ENCODE results near the gene IRF6.

DNA sequence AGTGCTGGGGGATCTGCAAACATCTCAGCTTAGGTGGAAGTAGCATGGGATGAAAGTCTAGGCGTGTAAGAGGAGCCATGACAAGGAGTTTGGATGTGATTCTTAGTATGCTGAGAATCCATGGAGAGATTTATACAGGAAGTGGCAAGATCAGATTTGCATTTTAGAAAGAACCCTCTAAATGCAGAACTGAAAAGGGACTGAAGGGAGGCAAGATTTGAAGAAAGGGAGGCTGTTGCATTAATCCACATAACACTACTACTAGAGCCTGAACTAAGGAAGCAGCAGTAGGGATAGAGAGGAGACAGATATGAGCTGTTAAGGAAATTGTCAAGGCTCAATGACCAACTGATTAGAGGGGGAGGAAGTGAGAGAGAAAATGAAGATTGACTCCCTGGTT, 31.4 kb downstream of the IRF6 start:
- no peak for TF ChIP-seq CTCF (IDR thresholded peaks at IDR 0.05)
- TF ChIP-seq POLR2AphosphoS5 (IDR thresholded peaks at IDR 0.05; ENCODE audit: low read depth, low read length), result no peak
- no peak for TF ChIP-seq CHD2 (IDR thresholded peaks at IDR 0.05; ENCODE audit: low read length, partially characterized antibody)
- no peak for TF ChIP-seq FOXM1 (IDR thresholded peaks at IDR 0.05; ENCODE audit: low read depth)
- no peak for TF ChIP-seq RAD21 (IDR thresholded peaks at IDR 0.05; ENCODE audit: low read length)
- no peak for TF ChIP-seq MEF2A (IDR thresholded peaks at IDR 0.05; ENCODE audit: borderline replicate concordance, low read depth)
- TF ChIP-seq, protein P1, sequence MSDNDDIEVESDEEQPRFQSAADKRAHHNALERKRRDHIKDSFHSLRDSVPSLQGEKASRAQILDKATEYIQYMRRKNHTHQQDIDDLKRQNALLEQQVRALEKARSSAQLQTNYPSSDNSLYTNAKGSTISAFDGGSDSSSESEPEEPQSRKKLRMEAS (IDR thresholded peaks at IDR 0.05; ENCODE audit: low read depth), result no peak
- TF ChIP-seq REST (IDR thresholded peaks at IDR 0.05; ENCODE audit: low read depth, low read length), result no peak
- no peak for TF ChIP-seq SIN3A (IDR thresholded peaks at IDR 0.05; ENCODE audit: borderline replicate concordance, low read depth, low read length)
- TF ChIP-seq EZH2phosphoT487 (IDR thresholded peaks at IDR 0.05; ENCODE audit: borderline replicate concordance, low read depth), result no peak
- no peak for TF ChIP-seq JUND (IDR thresholded peaks at IDR 0.05)
- no peak for TF ChIP-seq RFX5 (IDR thresholded peaks at IDR 0.05; ENCODE audit: low read length)
- TF ChIP-seq ZBTB33 (IDR thresholded peaks at IDR 0.05; ENCODE audit: borderline replicate concordance, low read depth), result no peak
- TF ChIP-seq, protein P2, sequence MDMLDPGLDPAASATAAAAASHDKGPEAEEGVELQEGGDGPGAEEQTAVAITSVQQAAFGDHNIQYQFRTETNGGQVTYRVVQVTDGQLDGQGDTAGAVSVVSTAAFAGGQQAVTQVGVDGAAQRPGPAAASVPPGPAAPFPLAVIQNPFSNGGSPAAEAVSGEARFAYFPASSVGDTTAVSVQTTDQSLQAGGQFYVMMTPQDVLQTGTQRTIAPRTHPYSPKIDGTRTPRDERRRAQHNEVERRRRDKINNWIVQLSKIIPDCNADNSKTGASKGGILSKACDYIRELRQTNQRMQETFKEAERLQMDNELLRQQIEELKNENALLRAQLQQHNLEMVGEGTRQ (IDR thresholded peaks at IDR 0.05; ENCODE audit: borderline replicate concordance, low read depth, low read length), result no peak
